Stomach (tissue), 9 donors: ENCODE results near the gene LMF2. TPM values are rescaled to one million over a fixed set of nuclear protein-coding genes. Genes with fewer than 3 reads are reported as not detected.
A peak's percentile ranks its signal among the peaks of the same experiment; 100 is the strongest.

Experiments
- DNase-seq, 2 donors: peaks; one replicate each; pipeline versions ENCODE4 v3.0.0 to v3.0.0-alpha.2; 2013 to 2019
- H3K27ac ChIP-seq, 5 donors: fragments of 200-600 bp in 4 of 5; sonication (generic) in 4 of 5; one replicate each; pipeline ENCODE4 v1.5.1; 2013 to 2019; ENCODE audit warnings: mild to moderate bottlenecking in 1 of 5, moderate library complexity in 1 of 5
- H3K27me3 ChIP-seq, 3 donors: fragments of 200-600 bp; sonication (generic); one replicate each; pipeline ENCODE4 v1.5.1; 2017 to 2019; ENCODE audit warnings: mixed run types in 1 of 3
- H3K36me3 ChIP-seq, 4 donors: fragments of 200-600 bp; sonication (generic); 1 replicate in 3 of 4; 2 replicates in 1 of 4; pipeline ENCODE4 v1.5.1; 2016 to 2019
- H3K4me1 ChIP-seq, 4 donors: fragments of 200-600 bp; sonication (generic); one replicate each; pipeline ENCODE4 v1.5.1; 2016 to 2019
- H3K4me3 ChIP-seq, 4 donors: fragments of 200-600 bp; sonication (generic) in 3 of 4; one replicate each; pipeline ENCODE4 v1.5.1; 2016 to 2019; ENCODE audit warnings: mild to moderate bottlenecking in 1 of 4
- H3K9me3 ChIP-seq, 4 donors: fragments of 200-600 bp; sonication (generic); one replicate each; pipeline ENCODE4 v1.5.1; 2016 to 2019
- CTCF ChIP-seq, 7 experiments: fragments of 450-650 bp in 4 of 7; fragments of 200-600 bp in 3 of 7; sonication (generic) in 3 of 7; IDR thresholded peaks; one replicate each; pipeline ENCODE4 v1.5.1; 2016 to 2019; ENCODE audit warnings: antibody characterized with exemption in 7 of 7, control low read depth in 2 of 7, mild to moderate bottlenecking in 1 of 7
- EP300 ChIP-seq: sonication (generic); formaldehyde crosslinking; IDR thresholded peaks from one replicate; pipeline ENCODE4 v1.6.1; 2017; ENCODE audit warnings: antibody characterized with exemption
- POLR2A ChIP-seq, 4 donors: fragments of 450-650 bp; IDR thresholded peaks; one replicate each; pipeline ENCODE4 v1.6.1; 2016; ENCODE audit warnings: antibody characterized with exemption in 4 of 4, control low read depth in 2 of 4, mild to moderate bottlenecking in 1 of 4, moderate library complexity in 1 of 4
- POLR2AphosphoS5 ChIP-seq, 3 donors: sonication (generic); formaldehyde crosslinking; IDR thresholded peaks; one replicate each; pipeline ENCODE4 v1.6.1; 2016; ENCODE audit warnings: antibody characterized with exemption in 3 of 3
- WGBS, 5 donors: extraction: QIAGEN DNeasy Blood & Tissue Kit in 3 of 5; methylation state at CpG; one replicate each; pipeline versions ENCODE4 v1.1.5 to v1.1.7; 2013 to 2018; 5-methylcytosine and 5-hydroxymethylcytosine counted together
- intact Hi-C: fragments of 100-400 bp; cut with DNase I; formaldehyde crosslinking; loops from one replicate; pipeline ENCODE4 v1.15.1; 2023; ENCODE audit warnings: low total_unique reads
- polyA plus RNA-seq, 3 donors: library from polyadenylated mRNA; stranded (reverse); fragments of 200-250 nt; gene quantifications; one replicate each; pipeline ENCODE4 v1.2.3, GENCODE V29; 2013
- total RNA-seq, 5 donors: library from RNA; depleted of rRNA; stranded (reverse); fragments of >200 nt; gene quantifications; one replicate each; pipeline versions ENCODE4 v1.1.0 to v1.2.3, GENCODE V29; 2014 to 2016
- donor health status: healthy with polysubstance abuse.
- donor health status: Bipolar disorder and iron deficiency.
- donor health status: healthy.

Gene LMF2
- total and polyA plus RNA-seq, 8 donors, result 11.9 to 212 (median 52.9) TPM

GRCh38 chr22:50479721-50480120 is 27.8 kb downstream of the LMF2 start:
- Histone ChIP-seq H3K9me3 (no peaks in the 10 kb centered on the region), H3K4me3 (no peak overlapping the region), H3K4me1 (peaks cover 28 to 47% (median 44%) of the 10 kb centered on the region in 4 donors), H3K27me3 (peaks cover 7 to 63% (median 29%) of the 10 kb centered on the region in 3 donors), H3K27ac (no peak overlapping the region), H3K36me3 (no peaks in the 10 kb centered on the region)
- intact Hi-C loops, result no loop called here
- DNase-seq, result no peak
- TF ChIP-seq CTCF (IDR thresholded peaks at IDR 0.05), result no peak
- TF ChIP-seq EP300, result no peak
- TF ChIP-seq POLR2AphosphoS5 (IDR thresholded peaks at IDR 0.05), result no peak
- no peak for TF ChIP-seq POLR2A (IDR thresholded peaks at IDR 0.05)
- 53 to 71% (median 58%) methylated on average over 11 of the region's 11 CpGs for WGBS, 5 donors

- peaks cover 30 to 44% (median 41%) of the 10 kb centered on the region in 4 donors for H3K4me1 ChIP-seq
- no peak for DNase-seq
- H3K27ac ChIP-seq, result no peak overlapping the region
- H3K4me3 ChIP-seq, result no peak overlapping the region
- no peaks in the 10 kb centered on the region for H3K36me3 ChIP-seq
- no peak for TF ChIP-seq POLR2A (IDR thresholded peaks at IDR 0.05)
- TF ChIP-seq CTCF (IDR thresholded peaks at IDR 0.05), result no peak
- no peak for TF ChIP-seq POLR2AphosphoS5 (IDR thresholded peaks at IDR 0.05)
- no peak for TF ChIP-seq EP300
- WGBS, 5 donors, result 91 to 97% (median 95%) methylated on average over 8 to 12 of the region's 12 CpGs
- intact Hi-C loops, result no loop called here
- no peaks in the 10 kb centered on the region for H3K9me3 ChIP-seq
- H3K27me3 ChIP-seq, result peaks cover 7 to 45% (median 28%) of the 10 kb centered on the region in 3 donors
These were observed 29.6 kb downstream of the LMF2 start for GRCh38 chr22:50477923-50478322.

- Histone ChIP-seq H3K27ac (no peak overlapping the region), H3K36me3 (no peaks in the 10 kb centered on the region), H3K9me3 (no peaks in the 10 kb centered on the region), H3K27me3 (peaks cover 6 to 34% (median 18%) of the 10 kb centered on the region in 3 donors), H3K4me1 (peaks cover 36 to 44% (median 42%) of the 10 kb centered on the region in 4 donors), H3K4me3 (no peak overlapping the region)
- WGBS, 5 donors, result 65 to 85% (median 79%) methylated on average over 7 of the region's 7 CpGs
- TF ChIP-seq POLR2A (IDR thresholded peaks at IDR 0.05) (no peak), CTCF (IDR thresholded peaks at IDR 0.05) (no peak), EP300 (no peak), POLR2AphosphoS5 (IDR thresholded peaks at IDR 0.05) (no peak)
- DNase-seq, result no peak
- intact Hi-C loops, result no loop called here
These were observed 30.6 kb downstream of the LMF2 start for GRCh38 chr22:50476868-50477267.

GRCh38 chr22:50475652-50476002 is 31.9 kb downstream of the LMF2 start:
- peaks cover 0 to 22% (median 5%) of the 10 kb centered on the region in 3 donors for H3K27me3 ChIP-seq
- no peaks in the 10 kb centered on the region for H3K36me3 ChIP-seq
- no peaks in the 10 kb centered on the region for H3K9me3 ChIP-seq
- TF ChIP-seq EP300 (no peak), CTCF (IDR thresholded peaks at IDR 0.05) (no peak), POLR2AphosphoS5 (IDR thresholded peaks at IDR 0.05) (no peak), POLR2A (IDR thresholded peaks at IDR 0.05) (no peak)
- peak overlapping the region; percentile 83 to 99 (median 98) for H3K4me3 ChIP-seq
- H3K27ac ChIP-seq, result peak overlapping the region in 3 of 5 donors; percentile 78 to 93 (median 91)
- peaks cover 38 to 46% (median 44%) of the 10 kb centered on the region in 4 donors for H3K4me1 ChIP-seq
- no peak for DNase-seq
- intact Hi-C loops, result no loop called here
- WGBS, 5 donors, result 90 to 95% (median 94%) methylated on average over 6 of the region's 6 CpGs
